ENCODE data around the gene SLC50A1.
A peak's percentile ranks its signal among the peaks of the same experiment; 100 is the strongest.

DNA sequence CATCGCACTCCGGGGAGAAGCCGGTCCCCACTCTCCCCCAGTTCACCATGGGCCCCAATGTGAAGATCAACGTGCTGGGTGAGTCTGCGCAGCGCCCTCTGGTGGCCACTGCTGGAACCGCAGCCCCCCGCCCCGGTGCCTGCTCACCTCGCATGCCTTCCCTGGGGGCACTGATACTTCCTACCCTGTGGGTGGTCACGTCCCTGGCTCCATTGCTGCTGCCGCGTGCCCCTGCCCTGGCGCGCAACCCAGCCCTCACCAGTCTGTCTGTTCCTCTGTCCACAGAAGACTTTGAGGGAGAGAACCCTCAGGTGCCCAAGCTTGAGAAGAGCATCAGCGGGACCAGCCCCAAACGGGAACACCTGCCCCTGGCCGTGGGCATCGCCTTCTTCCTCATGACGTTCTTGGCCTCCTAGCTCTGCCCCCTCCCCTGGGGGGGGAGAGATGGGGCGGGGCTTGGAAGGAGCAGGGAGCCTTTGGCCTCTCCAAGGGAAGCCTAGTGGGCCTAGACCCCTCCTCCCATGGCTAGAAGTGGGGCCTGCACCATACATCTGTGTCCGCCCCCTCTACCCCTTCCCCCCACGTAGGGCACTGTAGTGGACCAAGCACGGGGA lies 49.4 kb upstream of the SLC50A1 start:
- TF ChIP-seq, protein P1, sequence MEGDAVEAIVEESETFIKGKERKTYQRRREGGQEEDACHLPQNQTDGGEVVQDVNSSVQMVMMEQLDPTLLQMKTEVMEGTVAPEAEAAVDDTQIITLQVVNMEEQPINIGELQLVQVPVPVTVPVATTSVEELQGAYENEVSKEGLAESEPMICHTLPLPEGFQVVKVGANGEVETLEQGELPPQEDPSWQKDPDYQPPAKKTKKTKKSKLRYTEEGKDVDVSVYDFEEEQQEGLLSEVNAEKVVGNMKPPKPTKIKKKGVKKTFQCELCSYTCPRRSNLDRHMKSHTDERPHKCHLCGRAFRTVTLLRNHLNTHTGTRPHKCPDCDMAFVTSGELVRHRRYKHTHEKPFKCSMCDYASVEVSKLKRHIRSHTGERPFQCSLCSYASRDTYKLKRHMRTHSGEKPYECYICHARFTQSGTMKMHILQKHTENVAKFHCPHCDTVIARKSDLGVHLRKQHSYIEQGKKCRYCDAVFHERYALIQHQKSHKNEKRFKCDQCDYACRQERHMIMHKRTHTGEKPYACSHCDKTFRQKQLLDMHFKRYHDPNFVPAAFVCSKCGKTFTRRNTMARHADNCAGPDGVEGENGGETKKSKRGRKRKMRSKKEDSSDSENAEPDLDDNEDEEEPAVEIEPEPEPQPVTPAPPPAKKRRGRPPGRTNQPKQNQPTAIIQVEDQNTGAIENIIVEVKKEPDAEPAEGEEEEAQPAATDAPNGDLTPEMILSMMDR (conservative IDR thresholded peaks at IDR 0.05 in 1 of 2, IDR thresholded peaks at IDR 0.05 in 1 of 2; ENCODE audit: low read depth in 1 of 2, low read length in 2 of 2) = peak; percentile 71 to 90
- TF ChIP-seq EZH2 (IDR thresholded peaks at IDR 0.05; ENCODE audit: low read length, missing control alignments) = no peak
